Stimulated activated CD4-positive, alpha-beta T cell treated with anti-CD3 and anti-CD28 coated beads, Interleukin-2, amount 100 ng/mL, for 4 hours (primary cell): ENCODE measurements around the gene ATP8B4.

Experiments used
- DNase-seq: peaks from one replicate; pipeline ENCODE4 v3.0.0-alpha.2; 2020; ENCODE audit warnings: low read depth

Gene ATP8B4

DNA sequence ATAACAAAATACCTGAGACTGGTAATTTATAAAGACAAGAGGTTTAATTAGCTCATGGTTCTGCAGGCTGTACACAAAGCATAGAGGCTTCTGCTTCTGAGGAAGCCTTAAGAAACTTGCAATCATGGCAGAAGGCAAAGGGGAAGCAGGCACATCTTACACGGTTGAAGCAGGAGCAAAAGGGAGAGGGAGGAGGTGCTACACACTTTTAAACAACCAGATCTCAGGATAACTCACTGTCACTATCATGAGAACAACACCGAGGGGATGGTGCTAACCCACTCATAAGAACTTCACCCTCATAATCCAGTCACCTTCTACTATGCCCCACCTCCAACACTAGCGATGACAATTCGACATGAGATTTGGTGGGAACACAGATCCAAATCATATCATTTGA lies 54.4 kb downstream of the ATP8B4 start:
- DNase-seq, result no peak

DNA sequence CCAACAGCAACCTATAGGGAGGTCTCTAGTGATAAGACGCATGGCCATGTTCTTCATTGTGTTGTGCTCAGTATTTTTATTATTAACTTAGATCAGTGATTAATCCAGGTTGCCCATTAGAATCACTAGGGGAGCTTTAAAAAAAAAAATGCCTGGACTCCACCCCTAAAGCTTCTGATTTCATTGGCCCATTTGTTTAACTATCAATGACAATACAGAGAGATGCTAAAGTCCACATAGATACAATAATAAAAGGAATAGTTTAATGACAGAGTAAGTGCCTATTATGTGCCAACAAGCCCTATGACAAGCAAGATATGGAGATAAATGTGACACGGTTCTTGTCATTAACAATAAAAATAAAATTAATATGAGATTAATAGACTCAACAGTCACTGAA lies 55.8 kb downstream of the ATP8B4 start:
- DNase-seq, result no peak

DNA sequence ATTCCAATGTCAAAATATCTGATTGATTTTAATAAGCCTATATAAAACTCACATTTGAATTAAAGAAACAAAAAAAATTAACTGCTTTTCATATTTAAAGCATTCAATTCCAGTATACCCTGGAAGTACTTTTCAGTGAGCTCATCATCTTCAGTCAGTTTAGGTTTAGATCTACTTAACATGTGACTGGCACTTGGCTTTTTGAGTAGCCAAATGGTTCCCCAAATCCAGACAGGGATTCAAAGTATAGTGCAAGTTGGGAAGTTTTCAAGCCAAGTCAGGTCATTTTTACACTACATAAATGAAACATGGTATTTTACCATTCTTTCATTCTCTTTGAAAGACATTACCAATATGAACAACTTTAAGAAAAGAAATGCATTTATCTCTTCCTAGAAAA lies 57.5 kb downstream of the ATP8B4 start:
- no peak for DNase-seq

DNA sequence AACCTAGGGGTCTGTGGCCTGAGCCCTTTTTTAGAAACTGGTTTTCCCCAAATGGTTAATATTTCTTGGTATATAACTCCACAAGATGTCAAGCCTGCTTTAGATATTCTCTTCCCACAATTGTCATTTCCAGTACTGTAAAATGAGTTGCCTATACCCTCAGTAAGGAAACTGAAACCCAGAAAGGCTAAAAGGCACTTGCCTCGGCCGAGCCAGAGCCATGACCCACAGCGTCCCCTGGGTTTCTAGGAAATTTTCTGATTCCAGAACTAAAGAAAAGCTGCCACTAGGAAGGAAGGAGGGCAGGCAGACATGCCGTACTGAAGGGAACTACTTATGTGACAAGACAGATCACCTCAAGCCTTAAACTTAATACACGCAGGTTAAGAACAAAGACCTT lies 59.1 kb downstream of the ATP8B4 start:
- DNase-seq, result no peak

DNA sequence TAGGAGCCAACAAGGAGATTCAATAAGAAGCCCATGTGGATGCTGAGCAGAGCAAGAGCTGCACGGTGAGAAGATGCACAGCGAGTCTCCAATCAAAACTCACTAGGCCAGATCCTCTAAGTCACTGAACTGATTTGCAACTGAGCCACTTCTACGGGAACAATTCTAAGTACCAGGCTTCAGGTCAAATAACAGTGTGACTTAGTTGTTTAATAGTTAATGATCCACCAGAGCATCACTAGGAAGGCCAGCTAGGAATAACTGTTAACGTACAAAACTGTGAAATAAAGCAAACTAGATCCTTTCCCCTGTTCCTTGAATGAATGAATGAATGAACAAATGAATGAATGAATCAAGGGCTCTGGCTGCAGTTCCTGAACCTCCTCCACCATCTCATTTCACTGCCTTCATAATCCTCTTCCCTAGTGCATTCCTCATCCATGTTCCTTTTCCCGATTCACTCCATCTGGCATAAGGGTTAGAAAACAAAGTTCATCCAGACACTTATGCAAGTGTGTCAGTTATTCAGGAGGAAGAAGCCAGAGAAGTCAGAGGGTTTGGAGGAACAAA lies 59.7 kb downstream of the ATP8B4 start:
- no peak for DNase-seq

DNA sequence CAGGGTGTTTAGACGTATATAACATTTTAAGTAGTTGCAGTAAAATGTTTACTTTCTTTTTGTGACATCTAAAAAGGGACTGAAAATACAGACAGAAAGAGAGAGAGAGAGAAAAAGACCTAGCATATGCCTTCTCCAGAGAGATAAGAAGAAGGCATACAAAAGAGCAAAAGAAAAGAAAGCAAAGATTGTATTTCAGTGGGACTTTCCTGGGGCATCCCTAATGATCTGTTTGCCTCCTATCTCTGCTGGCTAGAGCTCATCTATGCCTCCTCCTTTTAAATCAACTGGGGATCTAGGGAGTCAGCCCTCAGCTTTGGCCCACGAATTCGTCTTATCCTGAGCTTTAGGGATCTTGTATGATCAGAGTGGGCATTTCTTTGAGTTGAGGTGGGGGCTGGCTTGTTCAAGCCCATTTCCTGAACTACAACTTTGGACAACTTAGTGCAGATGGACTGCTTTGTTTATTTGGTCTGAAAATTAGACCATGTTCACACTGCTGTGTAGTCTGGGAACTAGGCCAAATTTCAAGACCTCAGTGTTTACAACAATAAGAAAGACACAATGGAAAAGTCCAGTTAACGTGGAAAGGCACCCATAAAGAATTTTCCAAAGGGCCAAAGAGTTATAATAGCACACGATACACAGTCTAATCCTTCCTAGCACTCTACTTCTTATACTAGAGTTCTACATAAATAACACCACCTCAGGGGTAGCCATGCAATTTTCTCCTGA lies 61.0 kb downstream of the ATP8B4 start:
- DNase-seq, result no peak

DNA sequence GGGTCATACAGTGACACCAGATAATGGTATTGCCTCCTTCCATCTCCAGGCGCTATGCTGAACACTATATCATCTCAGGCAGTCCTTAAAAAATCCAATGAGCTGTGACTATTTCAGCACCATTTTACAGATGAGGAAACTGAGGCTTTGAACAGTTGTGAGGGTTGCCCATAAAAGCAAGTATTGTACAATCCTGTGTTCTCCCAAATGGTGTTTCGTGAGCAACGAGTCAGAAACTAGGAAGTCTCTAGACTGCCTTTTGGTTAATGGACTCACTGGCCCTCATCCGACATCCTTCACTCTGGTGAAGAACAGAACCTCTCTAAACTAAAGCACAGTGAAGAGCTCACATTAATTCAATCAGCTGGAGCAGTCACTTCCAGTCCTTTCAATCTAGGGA lies 61.8 kb downstream of the ATP8B4 start:
- DNase-seq, result no peak

DNA sequence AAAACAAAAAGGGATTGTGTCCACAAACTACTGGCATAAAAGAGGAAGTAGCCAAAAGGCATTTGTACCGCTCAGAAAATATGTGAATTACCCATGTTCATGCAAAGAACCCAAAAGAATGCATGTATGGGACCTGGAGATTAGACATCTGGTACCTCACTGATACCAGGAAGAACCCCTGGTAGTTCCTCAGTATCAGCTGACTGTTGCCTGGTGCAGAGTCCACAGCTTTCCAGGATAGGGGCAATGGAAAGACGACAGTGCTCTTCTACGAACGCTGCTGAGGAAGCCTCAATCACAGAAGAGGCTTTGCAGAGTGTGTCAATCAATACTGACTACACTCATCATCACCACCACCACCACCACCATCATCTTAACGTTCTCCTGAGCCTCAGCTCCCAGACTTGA lies 63.3 kb downstream of the ATP8B4 start:
- DNase-seq, result no peak

DNA sequence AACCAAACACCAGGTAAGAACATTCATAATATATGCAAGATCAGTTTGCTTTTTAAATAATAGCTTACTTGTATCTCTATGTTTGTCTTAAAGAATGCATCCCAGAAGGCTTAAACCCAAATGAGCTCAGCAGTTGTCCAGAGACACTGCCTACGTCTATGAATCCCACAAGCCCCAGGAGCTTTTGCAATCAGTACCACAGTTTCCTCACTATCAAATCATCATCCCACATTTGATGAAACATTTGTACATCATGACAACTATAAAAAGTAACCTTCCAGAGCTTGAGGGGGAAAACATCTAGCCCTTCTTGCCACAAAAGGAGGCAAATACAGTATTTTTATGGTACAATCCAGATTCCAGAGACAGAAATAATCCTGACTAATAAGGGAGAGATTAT lies 63.7 kb downstream of the ATP8B4 start:
- no peak for DNase-seq

DNA sequence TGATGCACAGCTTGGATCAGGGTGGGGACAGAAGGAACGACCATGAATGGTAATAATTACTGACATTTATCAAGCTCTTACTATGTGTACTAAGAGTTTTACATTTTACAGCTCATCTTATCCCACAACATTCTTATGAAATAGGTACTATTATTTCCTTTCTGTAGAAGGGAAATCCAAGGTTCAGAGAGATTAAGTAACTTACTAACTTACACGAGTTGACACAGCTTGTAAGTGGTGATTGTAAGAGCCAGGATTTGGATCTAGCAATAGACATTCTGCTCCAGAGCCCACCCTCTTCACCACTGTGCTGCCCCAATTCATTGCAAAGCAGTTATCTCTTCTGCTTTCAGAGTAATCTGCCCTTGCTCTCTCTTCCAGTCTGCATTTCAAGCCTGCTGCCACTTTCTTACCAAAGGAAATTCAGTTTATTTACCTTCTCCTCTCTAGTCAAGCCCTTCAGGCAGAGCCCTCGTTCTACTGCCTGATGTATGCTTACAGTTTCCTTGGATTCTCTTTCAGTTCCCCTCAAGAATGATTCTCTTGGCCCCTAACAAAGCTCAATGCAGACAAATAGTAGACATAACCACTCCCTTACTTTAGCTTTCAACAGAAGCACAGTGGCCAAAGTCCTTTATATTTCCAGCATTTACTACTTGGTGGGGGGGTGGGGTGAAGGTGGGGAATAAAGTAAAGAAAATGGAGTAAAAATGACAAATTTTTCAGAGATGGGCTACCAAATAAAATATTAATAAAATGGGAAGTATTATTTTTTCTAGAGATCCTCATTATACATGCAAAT lies 65.8 kb downstream of the ATP8B4 start:
- no peak for DNase-seq

DNA sequence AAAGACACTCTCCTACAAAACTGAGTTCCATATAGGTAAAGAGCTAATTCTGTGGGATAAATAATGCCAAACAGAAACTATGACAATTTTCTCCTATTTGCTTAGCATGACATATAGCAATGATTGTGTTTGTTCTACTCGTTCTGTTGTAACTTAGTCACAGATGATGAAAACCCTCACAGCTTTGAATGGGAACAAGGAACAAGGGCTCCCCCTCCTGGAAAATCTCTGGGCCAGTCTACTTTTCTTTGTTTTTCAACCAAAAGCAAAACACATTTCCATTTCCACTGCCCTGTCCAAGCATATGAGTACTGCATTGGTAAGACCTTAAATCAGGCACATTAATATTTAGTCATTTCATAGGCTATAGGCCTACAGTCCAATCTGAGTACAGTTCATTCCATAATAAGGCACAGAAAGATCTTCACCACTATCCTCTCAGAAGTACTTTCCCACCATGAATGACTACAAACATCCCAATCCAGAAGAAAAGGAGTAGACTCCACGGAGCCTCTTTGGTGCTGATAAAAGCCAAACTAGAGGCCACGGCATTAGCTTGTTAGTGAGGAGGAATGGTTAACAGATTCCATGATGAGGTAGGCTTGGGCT lies 67.1 kb downstream of the ATP8B4 start:
- no peak for DNase-seq

DNA sequence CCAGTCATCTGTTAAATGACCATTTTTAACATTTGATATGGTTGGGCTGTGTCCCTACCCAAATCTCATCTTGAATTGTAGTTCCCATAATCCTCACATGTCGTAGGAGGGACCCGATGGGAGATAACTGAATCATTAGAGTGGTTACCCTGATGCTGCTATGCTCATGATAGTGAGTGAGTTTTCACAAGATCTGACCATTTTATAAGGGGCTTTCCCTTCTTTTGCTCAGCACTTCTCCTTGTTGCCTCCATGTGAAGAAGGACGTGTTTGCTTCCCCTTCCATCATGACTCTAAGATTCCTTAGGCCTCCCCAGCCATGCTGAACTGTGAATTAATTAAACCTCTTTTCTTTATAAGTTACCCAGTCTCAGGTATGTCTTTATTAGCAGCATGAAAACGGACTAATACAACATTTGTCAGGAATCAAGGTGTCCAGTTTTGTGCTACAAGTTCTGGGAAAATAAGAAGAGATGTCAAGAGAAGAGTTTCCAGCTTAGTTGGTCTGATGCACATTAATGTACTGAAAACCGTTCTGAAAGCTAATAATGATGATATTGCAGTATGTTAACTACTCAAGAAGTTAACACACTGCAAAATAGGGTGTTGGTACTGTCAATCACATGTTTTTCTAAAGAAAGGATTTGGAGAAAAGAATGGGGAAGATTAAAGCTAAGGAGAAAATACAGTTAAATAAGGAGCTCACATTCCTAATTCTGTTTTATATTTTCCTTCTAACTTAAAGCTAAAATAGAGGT lies 67.9 kb downstream of the ATP8B4 start:
- no peak for DNase-seq

DNA sequence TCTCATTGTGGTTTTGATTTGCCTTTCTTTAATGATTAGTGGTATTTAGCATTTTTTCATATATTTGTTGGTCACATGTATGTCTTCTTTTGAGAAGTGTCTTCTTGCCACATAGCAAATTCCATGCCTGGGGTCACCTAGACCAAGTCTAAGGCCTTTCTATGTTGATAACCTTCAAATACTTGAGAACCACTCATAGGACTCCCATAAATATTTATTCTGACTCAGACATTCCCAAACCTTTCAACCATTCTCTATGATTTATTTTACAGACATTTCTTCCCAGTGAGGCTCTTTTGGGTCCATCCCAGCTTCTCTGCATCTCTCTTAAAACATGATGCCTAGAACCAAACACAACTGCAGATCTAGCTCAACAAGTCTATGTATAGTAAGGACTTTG lies 69.2 kb downstream of the ATP8B4 start:
- no peak for DNase-seq

DNA sequence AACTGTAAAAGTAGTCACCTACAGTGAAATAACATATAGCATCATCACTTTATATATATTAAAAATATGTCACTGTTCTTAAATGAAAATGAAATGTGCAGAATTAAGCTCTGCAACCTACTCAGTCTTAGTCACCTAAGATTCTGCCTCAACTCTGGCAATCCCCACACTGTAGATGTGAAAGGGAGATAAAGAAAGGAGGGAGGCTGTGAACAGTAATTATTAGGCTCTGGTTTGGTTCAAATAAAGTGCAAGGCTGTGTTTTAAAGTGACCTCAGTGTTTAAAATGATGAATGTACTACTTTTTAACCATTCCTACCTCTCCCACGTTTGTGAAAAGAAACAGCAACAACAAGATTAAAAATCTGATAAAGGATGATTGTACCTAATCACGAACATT lies 72.2 kb downstream of the ATP8B4 start:
- DNase-seq, result no peak

DNA sequence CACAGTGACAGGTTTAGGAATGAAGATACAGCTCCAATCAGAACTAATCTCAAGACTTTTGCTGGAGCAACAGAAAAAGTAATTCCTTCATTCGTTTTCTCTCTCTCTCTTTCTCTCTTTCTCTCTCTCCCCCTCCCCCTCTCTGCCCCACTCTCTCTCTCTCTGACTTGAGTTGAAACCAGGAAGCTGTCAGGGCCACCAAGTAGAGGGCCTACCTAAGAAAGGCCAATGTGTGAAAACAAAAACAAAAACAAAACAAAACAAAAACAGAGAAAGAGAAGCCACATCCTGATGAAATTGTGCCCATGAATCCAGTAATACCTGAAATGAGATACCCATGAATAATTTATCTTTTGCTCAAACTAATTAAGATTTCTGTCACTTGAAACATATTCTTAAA lies 72.9 kb downstream of the ATP8B4 start:
- no peak for DNase-seq

DNA sequence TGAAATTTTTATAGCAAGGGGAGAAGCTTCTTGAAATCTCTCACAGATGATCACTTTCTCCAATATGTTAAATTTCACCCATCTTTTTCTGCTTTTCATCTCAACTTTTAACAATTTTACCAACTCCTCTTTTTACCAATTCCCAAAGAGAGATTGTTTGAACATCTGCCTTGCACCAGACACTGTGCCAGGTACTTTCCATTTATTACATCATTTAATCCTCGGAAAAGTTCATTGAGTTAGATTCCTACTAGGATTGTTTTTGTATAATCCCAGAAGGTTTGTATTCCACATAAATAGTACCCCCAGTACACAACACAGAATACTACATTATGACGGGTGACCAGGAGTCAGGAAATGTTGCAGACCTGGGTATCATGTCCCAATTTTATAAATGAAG lies 74.1 kb downstream of the ATP8B4 start:
- DNase-seq, result no peak

DNA sequence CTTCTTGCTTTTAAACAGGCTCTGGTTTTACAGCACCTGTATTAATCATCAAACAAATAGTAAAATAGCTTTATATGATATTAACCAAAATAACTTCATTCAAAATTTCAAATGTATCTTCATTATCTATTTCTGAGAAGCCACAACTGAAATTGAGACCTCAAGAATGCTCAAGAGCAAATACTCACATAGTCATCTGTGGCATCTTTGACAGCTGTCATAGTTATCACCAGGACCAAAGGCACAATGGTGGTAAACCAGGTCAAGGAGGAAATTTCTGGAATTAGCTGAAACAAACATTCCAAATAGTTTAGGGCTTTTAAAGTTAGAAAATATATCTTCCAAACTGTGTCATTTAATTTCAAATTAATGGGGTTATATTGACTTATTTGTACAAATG lies 74.6 kb downstream of the ATP8B4 start:
- DNase-seq, result no peak

DNA sequence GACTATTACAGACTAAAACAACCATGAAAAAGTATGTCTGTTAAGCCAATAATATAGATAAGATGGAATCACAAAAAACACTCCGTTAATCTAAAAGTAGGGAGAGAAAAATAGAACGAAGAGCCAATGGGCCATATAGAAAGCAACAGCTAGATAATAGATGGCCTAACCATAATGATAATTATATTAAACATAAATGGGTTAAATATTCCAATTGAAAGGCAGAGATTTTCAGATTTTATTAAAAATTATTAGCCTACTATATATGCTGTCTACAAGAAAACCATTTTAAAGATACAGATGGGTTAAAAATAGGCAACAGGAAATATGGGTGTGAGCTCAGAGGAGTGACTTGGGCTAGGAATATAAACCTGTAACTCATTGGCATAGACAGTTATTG lies 76.3 kb downstream of the ATP8B4 start:
- no peak for DNase-seq

DNA sequence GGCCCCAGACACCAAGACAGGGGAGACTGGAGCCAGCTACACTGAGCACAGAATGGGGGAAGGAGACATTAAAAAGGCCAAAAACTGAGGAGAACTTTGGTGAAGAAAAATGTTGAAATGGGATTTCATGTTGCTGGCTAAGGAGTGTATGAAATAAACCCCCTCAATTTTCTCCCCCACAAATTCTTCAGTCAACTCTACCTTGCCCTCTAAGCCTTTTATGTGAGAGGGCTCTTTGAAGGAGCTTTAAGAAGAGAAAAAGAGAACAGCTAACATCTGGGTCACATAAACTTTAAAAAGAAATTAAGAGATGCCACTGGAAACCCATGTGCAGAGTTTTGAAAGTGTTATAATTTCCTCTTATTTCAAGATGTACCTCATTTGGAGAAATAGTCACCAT lies 88.6 kb downstream of the ATP8B4 start:
- no peak for DNase-seq

DNA sequence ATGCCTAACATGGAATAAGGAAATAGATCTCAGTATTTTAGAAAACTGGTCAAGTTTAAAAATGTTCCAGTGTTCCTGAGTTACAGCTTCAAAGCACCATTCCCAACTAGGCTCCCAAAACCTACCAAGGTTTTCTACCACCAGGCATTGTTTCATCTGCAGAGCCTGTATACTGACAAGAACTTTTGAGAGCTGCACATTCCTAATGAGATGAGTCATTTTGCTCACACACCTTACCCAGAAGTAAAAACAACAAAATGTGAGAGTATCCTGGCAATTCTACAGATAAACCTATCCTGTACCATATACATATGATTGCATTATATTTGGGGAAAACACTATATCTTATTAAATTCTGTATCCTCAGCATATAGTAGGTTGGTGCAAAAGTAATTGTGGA lies 90.7 kb downstream of the ATP8B4 start:
- no peak for DNase-seq

DNA sequence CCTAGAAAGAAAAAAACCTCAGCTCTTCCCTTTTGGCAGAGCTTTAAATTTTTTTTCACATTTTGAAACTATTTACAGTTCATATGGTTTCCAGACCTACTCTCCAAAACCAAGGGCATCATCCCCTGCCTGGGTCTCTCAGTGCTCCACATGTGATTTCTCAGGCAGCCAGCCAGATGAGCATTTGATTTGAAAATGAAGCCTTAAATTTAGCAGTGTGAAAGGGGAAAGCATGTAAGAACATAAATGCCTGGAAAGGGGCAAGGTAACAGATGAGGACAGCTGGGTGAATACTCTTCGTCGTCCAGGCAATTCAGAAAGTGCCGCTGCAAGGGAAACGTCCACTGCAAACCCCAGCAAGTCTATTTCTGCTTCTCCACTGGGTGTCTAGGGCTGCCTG lies 94.8 kb downstream of the ATP8B4 start:
- no peak for DNase-seq

DNA sequence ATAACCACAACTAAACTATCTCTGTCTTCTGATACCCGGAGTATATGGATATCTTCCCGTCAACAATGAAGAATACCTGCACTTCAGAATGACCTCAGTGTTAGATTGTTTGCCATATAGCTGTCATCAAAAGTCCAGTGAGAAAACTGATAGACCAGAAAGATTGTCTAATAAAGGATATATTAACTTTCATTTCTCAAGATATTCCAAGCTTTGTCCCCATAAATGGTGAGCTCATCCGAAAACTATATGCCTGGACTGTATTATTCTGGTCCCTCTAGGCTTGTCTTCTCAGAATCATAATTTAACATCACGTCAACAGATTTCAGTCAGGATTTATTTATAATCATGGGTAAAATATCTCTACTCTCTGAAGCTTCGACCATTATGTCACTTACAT lies 100.5 kb downstream of the ATP8B4 start:
- DNase-seq, result no peak
